ENCODE data around the gene CALHM6.

The CALHM6 gene

DNA sequence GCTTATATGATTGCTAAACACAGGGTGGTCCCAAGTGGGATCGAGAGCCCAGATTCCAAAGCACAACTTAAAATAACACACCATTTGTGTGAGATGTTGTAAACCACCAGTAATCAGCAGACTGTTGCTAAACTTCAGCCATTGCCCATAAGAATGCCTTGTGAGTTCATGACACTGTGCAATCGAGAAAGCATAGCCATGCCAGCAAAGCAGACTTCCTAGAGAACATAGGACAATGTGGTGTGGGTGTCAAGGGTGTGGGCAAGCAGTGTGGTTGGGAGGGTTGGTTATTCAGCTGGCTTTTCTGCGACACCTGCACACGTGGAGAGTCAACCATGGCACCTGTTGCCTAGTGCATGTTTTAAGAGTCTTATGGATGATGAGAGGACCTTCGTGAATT lies 16.1 kb upstream of the CALHM6 start:
- no peak for DNase-seq (ENCODE audit: low spot score)

DNA sequence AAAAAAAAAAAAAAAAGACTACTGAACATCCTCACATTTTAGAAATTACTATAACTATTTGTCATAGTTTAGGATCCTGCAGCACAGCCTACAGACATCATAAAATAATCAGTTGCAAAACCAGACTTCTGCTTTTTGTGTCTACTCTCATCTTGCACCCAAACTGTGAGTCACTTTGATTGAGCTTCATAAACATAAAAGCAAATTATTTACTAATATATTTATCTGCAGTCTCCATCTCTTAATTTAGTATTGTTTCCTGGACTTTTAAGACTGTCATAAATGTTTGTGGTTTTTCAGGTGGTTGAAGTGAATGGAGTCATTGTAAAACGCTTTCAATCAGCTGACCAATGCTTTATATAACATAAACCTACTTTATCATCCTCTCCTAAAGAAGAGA lies 14.8 kb upstream of the CALHM6 start:
- DNase-seq (ENCODE audit: low spot score) = no peak

DNA sequence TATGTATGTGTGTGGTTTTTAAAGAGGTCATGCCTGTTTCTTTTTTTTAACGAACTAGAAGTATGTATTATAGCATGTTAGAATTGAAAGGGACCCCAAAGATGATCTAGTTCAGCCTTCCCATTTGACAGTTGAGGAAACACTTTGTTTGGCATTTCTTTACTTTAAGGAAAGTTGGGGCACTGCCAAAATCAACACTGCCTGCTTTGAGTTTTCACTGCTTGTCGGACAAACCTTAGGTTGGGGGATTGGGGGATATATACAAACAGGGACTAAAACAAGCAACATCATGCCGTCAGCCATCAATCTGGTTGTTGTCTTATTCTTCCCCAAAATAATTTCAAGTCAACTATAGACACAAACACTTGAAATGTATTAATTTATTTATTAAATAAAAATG lies 14.1 kb upstream of the CALHM6 start:
- no peak for DNase-seq (ENCODE audit: low spot score)

DNA sequence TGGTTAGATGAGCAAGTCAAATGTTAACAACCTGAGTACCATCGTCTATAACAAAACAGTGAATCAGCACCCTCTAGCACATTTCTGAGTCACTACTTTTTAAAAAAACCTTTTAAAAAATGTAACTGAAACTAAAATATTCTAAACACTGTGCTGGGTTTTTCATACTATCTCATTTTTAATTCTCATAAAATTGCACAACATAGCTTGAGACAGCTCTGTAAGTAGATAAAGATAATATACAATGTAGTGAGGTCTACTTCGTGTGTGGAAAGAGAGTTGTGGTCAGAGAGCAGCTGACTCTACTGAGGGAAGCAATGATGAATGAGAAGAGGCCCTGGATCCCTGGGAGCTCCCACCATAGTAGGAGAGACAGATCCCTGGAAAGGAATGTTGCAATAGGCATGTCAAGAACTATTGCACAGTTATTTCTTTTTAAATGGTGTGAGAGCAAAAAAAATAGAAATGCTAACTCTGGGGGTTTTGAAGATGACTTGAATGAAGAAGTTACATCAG lies 13.6 kb upstream of the CALHM6 start:
- no peak for DNase-seq (ENCODE audit: low spot score)

DNA sequence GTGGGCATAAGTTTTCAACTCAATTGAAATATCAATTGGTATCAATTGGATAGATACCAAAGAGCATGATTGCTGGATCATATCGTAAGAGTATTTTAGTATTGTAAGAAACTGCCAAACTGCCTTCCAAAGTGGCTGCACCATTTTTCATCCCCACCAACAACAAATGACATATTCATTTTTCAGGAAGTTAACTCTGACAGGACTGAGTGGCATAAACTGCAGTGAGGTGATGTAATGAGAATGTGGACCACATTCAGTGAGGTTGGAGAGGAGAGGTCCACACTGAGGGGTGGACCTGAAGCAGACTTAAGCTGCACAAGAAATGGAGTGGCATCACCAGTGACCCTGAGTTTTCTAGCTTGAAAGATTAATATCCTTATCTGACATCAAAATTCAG lies 11.6 kb upstream of the CALHM6 start:
- no peak for DNase-seq (ENCODE audit: low spot score)

DNA sequence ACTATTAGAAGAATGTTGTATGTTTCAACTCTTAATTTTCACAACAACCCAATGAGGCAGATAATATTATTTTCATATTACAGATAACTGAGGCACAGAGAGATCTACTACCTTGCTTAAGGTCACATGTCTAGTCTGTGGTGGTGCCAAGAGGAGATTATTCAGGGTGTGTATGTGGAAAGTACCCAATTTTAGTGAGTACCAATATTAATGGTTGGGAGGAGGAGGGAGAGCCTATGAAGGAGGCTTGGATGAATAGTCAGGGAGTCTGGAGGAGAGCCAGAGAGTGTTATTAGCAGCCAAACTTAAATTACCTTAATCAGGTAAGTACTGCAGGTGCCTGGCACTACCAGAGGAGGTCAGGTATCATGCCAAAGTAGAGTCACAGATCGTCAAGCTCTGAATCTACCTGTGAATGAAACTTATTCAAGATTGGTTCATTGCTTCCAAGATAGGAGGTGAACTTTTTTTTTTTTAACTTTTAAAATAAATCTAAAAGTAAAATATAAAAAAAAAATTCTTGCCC lies 10.9 kb upstream of the CALHM6 start:
- DNase-seq (ENCODE audit: low spot score) = no peak

DNA sequence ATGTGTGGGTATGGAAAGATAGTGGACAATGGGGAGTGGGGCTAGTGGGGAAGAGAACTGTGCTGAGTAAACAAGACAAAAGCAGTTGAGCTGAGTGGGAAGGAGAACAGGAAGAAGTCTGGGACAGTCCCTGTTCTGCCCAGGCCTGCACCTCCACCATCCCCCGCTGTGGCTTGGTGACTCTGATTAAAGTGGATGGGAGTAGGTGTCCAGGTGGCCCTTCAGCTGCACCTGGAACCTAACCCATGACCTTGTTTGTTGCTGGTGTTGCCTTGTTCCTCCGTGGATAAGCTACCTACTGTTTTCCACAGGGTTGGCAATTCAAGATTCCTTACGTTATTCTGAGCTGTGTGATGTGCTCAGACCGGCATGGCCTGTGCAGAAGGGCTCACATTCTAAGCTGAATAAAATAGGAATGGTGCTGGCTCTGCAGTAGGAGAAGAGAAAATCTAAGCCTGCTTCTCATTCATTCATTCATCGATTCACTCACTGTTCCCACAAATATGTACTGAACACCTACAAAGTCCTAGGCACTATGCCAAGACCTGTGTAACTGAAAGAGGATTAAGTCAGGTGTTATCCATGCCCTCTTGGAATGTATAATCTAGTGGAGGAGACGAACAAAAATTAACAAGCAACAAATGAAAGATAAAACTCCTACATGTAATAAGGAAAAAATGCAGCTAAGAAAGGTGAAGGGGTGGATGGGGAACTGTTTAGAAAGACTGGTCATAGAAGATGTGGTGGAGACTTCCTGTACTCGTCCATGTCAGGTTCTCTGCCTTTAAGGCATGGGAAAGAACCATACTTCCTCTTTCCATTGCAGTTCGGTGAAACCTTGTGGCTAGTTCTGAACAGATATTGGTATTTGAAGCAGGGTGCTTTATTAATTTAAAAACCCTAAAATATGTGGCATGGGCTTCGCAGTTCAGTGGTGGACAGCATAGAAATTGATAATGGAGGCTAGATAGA lies 10.1 kb upstream of the CALHM6 start:
- peak; percentile 45 for DNase-seq (ENCODE audit: low spot score)

DNA sequence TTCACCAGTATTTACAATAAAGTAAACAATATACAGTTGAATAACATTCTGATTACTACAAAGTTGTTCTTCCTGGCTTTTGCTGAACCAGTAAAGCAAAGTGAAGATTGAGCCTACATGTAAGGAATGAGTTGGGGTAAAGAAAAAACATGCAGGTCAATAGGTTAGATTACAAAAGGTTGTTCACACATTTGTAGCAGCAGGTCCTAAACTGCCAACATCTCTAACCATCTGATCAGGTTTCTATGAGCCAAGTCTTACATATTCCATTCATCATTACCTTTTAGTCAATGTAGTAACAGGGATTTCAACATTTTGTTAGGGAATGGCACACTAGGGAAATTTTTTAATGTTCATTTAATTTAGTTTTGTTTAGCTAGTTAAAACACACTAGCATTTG lies 9.3 kb upstream of the CALHM6 start:
- DNase-seq (ENCODE audit: low spot score) = no peak

DNA sequence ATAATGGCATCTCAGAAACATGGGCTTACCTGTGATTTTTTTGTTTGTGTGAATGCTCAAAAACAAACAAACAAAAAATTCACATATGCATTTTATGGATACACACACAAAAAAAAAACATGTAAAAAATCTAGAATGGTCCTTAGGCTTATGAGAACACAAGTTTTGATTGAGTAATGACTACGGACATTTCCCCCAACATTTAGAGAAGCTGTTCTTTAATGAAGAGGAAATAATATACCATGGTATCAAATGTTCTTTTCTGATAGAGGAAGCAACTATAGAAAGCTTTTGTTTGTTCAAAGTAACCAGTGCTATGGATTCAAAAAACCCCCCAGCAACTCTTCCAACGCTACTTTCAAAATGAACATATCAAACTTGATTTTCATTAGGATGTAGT lies 8.6 kb upstream of the CALHM6 start:
- DNase-seq (ENCODE audit: low spot score) = no peak

DNA sequence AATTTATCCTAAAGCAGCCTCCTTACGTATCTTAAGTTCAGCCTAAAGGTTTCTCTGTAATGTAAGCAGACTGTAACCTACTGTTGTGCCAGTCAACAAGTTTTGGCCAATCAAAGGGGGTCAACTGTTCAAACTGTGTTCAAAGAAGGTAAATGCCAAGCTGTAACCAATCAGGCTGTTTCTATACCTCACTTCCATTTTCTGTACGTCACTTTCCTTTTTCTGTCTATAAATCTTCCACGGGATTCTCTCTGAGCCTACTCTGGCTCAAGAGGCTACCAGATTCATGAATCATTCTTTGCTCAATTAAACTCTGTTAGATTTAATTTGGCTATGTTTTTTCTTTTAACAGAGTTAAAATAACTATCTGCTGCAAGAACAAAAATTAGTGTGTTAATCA lies 5.1 kb upstream of the CALHM6 start:
- DNase-seq (ENCODE audit: low spot score) = no peak

DNA sequence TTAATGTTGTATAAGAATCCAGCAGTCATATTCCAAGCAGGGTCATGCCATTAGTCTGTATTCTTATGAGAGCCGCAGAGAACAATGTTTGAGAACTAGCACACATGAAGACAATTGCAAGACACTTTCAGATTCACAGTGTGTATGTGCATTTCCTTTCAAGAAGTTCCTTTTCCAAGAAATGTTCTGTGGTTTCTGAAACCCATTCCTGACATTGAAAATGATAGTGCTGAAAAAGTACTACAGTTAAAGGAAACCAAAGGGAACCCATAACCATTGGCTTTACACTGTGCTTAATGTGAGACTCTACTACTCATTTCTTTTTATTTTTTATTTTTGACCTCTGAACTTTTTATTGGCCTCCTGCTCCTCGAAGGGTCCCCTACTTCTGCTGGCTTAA lies 4.2 kb upstream of the CALHM6 start:
- no peak for DNase-seq (ENCODE audit: low spot score)

DNA sequence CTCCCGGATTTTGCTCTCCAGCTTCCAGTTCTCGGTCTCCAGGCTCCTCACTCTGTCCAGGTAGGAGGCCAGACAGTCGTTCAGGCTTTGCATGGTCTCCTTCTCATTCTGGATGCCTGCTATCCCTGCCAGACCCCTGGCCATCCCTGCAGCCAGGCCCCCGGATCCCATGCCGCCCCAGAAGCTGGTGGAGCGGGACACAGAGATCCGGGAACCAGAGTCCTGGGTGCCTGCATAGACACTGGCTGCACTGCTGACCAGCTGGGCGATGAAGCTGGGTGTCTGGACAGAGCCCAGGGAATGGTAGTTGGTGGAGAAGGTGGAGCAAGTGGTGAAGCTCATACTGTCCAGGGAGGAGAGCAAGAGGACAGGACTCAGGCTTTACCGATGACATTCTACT lies 2.9 kb upstream of the CALHM6 start:
- no peak for DNase-seq (ENCODE audit: low spot score)

DNA sequence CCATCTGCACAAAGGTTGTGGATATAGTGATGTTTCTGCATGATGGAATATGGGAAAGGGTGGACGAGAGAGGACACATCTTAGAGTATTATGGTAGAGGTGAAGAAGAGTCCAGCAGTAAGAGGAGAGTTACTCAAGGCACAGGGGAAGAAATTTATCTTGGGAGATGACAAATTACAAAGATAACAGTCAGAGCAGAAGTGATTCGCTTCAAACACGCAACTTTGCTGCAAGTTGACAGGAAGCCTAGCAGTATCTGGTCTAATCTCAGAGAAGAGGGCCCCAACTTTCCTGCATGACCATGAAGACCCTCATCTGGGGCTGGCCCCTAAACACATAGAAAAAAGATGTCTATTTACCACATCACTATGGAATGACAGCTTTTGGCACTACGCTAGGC lies 1.2 kb upstream of the CALHM6 start:
- DNase-seq (ENCODE audit: low spot score) = no peak

DNA sequence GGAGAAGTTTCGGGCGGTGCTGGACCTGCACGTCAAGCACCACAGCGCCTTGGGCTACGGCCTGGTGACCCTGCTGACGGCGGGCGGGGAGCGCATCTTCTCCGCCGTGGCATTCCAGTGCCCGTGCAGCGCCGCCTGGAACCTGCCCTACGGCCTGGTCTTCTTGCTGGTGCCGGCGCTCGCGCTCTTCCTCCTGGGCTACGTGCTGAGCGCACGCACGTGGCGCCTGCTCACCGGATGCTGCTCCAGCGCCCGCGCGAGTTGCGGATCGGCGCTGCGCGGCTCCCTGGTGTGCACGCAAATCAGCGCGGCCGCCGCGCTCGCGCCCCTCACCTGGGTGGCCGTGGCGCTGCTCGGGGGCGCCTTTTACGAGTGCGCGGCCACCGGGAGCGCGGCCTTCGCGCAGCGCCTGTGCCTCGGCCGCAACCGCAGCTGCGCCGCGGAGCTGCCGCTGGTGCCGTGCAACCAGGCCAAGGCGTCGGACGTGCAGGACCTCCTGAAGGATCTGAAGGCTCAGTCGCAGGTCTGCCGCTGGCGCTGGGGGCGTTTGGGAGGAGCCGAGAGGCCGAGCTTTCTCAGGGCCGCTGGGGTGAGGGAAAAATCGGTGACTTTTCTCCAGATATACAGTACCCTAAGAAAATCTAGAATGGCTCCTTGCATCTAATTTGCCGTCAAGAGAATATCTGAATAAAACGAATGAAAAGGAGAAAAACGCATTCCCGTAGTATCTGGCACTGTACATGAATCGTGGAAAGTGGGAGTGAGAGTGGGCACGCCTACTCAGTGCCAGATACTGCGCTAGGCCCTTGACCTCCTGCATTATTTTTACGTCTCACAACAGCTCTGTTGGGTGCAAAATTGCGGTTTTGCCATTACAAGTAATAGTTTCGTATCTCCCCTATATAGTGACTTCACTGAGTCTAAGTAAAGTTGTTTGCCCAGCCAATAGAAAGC lies 1.0 kb downstream of the CALHM6 start:
- peak; percentile 42 for DNase-seq (ENCODE audit: low spot score)

DNA sequence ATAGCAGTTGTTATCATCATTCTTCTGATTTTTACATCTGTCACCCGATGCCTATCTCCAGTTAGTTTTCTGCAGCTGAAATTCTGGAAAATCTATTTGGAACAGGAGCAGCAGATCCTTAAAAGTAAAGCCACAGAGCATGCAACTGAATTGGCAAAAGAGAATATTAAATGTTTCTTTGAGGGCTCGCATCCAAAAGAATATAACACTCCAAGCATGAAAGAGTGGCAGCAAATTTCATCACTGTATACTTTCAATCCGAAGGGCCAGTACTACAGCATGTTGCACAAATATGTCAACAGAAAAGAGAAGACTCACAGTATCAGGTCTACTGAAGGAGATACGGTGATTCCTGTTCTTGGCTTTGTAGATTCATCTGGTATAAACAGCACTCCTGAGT lies 2.1 kb downstream of the CALHM6 start:
- no peak for DNase-seq (ENCODE audit: low spot score)

DNA sequence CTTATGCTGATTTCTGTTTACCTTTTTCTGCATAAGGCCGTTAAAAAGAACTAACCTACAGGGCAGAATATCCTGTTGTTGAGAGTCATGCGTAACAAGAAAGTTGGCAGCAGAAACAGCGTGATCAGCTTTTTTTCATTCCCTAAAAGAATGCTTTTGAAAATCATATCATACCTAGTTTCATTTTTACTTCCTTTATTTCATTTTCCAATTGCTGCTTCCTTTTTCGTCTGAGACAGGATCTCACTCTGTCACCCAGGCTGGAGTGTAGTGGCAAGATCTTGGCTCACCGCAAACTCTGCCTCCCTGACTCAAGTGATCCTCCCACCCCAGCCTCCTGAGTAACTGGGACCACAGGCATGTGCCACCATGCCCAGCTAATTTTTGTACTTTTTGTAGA lies 4.1 kb downstream of the CALHM6 start:
- DNase-seq (ENCODE audit: low spot score) = no peak

DNA sequence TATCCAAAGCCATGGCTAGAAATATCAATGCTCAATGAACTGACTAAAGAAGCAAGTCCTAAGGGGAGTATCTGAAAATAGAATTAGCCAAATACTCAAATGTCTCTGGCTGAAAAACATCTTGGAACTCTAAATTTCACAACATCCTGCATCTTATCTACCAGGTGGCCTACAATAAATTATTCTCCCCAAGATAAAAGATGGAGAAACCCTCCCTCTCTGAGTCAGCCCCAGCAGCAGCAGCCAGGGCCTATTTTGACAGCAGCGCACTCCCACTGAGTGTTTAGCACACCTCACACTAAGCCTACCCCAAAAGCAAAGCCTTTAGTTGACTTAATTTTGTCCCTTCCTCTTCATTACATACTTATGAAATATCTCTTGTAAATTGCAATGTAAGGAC lies 5.9 kb downstream of the CALHM6 start:
- DNase-seq (ENCODE audit: low spot score) = no peak

DNA sequence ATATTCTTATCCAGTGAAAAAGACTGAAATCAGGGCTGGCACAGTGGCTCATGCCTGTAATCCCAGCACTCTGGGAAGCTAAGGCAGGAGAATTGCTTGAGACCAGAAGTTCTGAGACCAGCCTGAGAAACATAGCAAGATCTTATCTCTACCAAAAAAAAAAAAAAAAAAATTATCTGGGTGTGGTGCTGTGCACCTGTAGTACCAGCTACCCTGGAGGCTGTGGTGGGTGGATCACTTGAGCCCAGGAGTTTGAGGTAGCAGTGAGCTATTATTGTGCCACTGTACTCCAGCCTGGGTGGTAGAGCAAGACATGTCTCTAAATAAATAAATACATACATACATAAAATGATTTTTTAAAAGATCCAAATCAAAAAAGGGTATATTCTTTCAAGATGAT lies 6.3 kb downstream of the CALHM6 start:
- no peak for DNase-seq (ENCODE audit: low spot score)

DNA sequence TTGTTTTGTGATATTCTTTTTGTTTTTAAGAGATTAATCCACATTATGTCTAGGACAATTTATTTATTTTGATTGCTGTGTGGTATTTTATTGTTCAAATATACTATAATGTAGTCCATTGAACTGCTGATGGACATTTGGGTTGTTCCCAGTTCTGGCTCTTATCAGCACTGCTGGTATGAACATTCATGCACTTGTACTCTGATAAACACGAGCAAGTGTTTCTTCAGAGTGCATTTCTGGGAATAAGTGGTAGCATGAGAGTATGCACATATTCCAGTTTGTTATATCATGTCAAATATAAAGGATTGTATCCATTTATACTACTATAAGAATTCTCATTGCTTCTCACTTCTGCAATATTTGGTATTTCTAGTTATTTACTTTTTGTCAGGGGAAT lies 7.1 kb downstream of the CALHM6 start:
- DNase-seq (ENCODE audit: low spot score) = no peak

DNA sequence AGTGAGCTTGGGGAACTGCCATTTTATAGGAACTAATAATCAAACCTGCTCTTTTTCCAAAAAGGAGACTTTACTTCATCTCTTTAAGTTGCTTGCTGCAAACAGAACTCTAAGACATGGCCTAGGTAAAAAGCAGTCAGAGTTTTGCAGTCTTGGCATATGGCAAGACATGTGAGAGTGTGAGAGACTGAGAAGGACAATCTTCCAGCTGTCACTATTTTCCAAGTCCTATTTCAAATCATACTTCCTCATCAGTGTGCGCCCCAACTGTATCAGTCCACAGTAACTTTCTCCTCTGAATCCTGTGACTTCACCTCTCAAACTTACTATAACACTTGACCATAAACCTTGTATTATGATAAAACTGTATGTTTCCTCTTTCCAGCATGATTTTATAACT lies 10.4 kb downstream of the CALHM6 start:
- no peak for DNase-seq (ENCODE audit: low spot score)

DNA sequence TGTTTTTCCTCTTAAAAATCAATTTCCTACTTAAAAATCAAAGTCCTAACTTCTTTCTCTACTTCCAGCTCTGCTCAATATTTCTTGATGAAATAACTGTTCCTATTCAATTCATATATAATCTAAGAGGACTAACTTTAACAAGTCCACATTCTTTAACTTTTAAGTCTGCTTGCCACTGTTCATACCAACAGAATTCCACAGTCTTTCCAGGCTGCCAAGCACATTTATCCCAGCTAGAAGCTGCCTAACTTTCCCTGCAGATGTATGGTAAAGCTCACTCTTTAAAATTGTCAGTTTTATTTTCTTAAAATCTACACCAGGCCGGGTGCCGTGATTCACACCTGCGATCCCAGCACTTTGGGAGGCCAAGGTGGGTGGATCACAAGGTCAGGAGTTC lies 11.5 kb downstream of the CALHM6 start:
- DNase-seq (ENCODE audit: low spot score) = no peak

DNA sequence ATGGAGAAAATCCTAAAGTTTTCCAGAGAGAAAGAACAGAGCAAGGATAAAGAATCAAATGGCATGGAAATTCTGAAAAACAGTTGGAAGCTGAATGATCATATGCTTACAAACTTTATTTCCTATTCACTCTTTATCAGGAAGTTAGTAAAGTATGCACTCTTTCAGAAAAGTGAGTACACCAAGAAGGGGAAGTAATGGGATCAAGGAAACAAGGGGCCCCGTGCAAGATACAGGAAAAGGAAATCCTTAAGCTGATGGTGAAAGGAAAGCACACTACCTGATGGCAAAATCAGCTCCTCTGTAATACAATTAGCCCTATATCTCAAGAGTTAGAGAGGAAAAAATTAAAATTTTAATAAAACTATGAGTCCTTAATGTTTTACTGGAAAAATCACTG lies 14.0 kb downstream of the CALHM6 start:
- no peak for DNase-seq (ENCODE audit: low spot score)
